HepG2 (cell line): ENCODE data around the gene OR13A1. TPM values are rescaled to one million over a fixed set of nuclear protein-coding genes. Genes with fewer than 3 reads are reported as not detected.

ENCODE experiments used
- ATAC-seq: fragments of 200-7000 bp; cut with Tn5 transposase; 3 replicates; pipeline ENCODE4 v1.9.1; 2020; ENCODE audit warnings: mild to moderate bottlenecking, moderate library complexity
- BruUV-seq: library from RNA; stranded (reverse); fragments of 400-500 nt; replicated peaks from 2 replicates; lab custom pipeline; 2021; lab: Mats Ljungman, UMichigan
- CTCF ChIA-PET: fragments of 300-600 bp; formaldehyde crosslinking; extraction: SDS; loops from one replicate; lab custom pipeline; 2021; ENCODE audit warnings: low total read pairs, inconsistent platforms, low intra/inter-chr PET ratio; lab: Yijun Ruan, JAX
- POLR2A ChIA-PET: fragments of 350-600 bp; sonication (Branson Sonifier 250); formaldehyde crosslinking; loops from one replicate; lab custom pipeline; 2020; ENCODE audit warnings: antibody characterized with exemption, inconsistent platforms; lab: Yijun Ruan, JAX
- DNase-seq: peaks from one replicate; pipeline ENCODE4 v3.0.0-alpha.2; 2015; ENCODE audit warnings: low spot score
- FAIRE-seq: peaks from 3 replicates; lab custom pipeline; 2011; peaks lifted over from hg19 to GRCh38; lab: Jason Lieb, UNC
- H2AFZ ChIP-seq: one replicate; pipeline ENCODE4 v1.6.1; 2011; ENCODE audit warnings: low read length, inconsistent platforms
- H3K27ac ChIP-seq: fragments of 300-600 bp; 3 replicates; pipeline ENCODE4 v1.8.0; 2011; ENCODE audit warnings: mixed run types, mild to moderate bottlenecking, mixed read lengths, low read length, inconsistent platforms; ENCODE audit not compliant: insufficient read depth; ENCODE audit errors: extremely low read length
- H3K27me3 ChIP-seq, 2 experiments: fragments of 200-600 bp in 1 of 2; 2 replicates in 1 of 2; 3 replicates in 1 of 2; pipeline versions ENCODE4 v1.6.0 to v1.8.0; 2011; ENCODE audit warnings: low read length in 2 of 2, mild to moderate bottlenecking in 2 of 2, moderate library complexity in 2 of 2, inconsistent platforms in 1 of 2; ENCODE audit not compliant: insufficient read depth in 2 of 2, control insufficient read depth in 1 of 2
- H3K36me3 ChIP-seq, 2 experiments: fragments of 200-600 bp in 1 of 2; replicated peaks in 1 of 2; 2 replicates in 1 of 2; 3 replicates in 1 of 2; pipeline versions ENCODE4 v1.5.1 to v1.8.0; 2011; ENCODE audit warnings: low read length in 2 of 2, inconsistent platforms in 1 of 2; ENCODE audit not compliant: insufficient read depth in 2 of 2, control insufficient read depth in 1 of 2
- H3K4me1 ChIP-seq: 2 replicates; pipeline ENCODE4 v1.5.1; 2012; ENCODE audit warnings: low read length, inconsistent platforms; ENCODE audit not compliant: insufficient read depth
- H3K4me2 ChIP-seq: 2 replicates; pipeline ENCODE4 v1.6.0; 2011; ENCODE audit warnings: low read depth, low read length, inconsistent platforms
- H3K4me3 ChIP-seq, 3 experiments: fragments of 200-600 bp in 1 of 3; sonication (generic), shearing (Covaris generic) in 1 of 3; replicated peaks in 1 of 3; 2 replicates each; pipeline ENCODE4 v1.5.1; 2011 to 2016; ENCODE audit warnings: low read length in 3 of 3, inconsistent platforms in 2 of 3, low read depth in 2 of 3, mild to moderate bottlenecking in 2 of 3, control low read depth in 1 of 3, mixed read lengths in 1 of 3; ENCODE audit not compliant: insufficient read depth in 1 of 3
- H3K79me2 ChIP-seq: one replicate; pipeline ENCODE4 v1.6.1; 2011; ENCODE audit warnings: low read length, inconsistent platforms; ENCODE audit not compliant: insufficient read depth
- H3K9ac ChIP-seq: 2 replicates; pipeline ENCODE4 v1.6.0; 2011; ENCODE audit warnings: mild to moderate bottlenecking, low read depth, low read length, inconsistent platforms; ENCODE audit not compliant: insufficient read depth
- H3K9me3 ChIP-seq: 2 replicates; pipeline ENCODE4 v1.5.1; 2012; ENCODE audit warnings: mild to moderate bottlenecking, low read length
- H4K20me1 ChIP-seq: 2 replicates; pipeline ENCODE4 v1.6.0; 2011; ENCODE audit warnings: inconsistent platforms, mild to moderate bottlenecking, low read length, moderate library complexity; ENCODE audit not compliant: insufficient read depth
- ELF1 ChIP-seq: sonication (generic); formaldehyde crosslinking; IDR thresholded peaks from 2 replicates; pipeline ENCODE4 v1.4.0; 2020; ENCODE audit warnings: missing genetic modification reagents
- REXO4 ChIP-seq: sonication (generic); formaldehyde crosslinking; IDR thresholded peaks from 2 replicates; pipeline ENCODE4 v1.8.0; 2022; ENCODE audit warnings: missing genetic modification reagents, mild to moderate bottlenecking, borderline replicate concordance
- RNF2 ChIP-seq: fragments of 450-650 bp; conservative IDR thresholded peaks from 2 replicates; pipeline ENCODE4 v1.6.1; 2016; ENCODE audit warnings: low read depth
- ZFAT ChIP-seq: sonication (generic); formaldehyde crosslinking; conservative IDR thresholded peaks from 2 replicates; pipeline ENCODE4 v1.8.1; 2023; ENCODE audit warnings: missing genetic modification reagents, inconsistent platforms
- ZNF558 ChIP-seq: sonication (generic); formaldehyde crosslinking; IDR thresholded peaks from 2 replicates; pipeline ENCODE4 v1.9.0; 2022; ENCODE audit warnings: mild to moderate bottlenecking, missing genetic modification reagents, borderline replicate concordance
- ZNF572 ChIP-seq: sonication (generic); formaldehyde crosslinking; IDR thresholded peaks from 2 replicates; pipeline ENCODE4 v1.5.1; 2020; ENCODE audit warnings: mild to moderate bottlenecking, missing genetic modification reagents
- ZNF619 ChIP-seq: sonication (generic); formaldehyde crosslinking; IDR thresholded peaks from 2 replicates; pipeline ENCODE4 v1.4.0; 2020; ENCODE audit warnings: mild to moderate bottlenecking, missing genetic modification reagents
- WGBS: methylation state at CpG from one replicate; pipeline ENCODE4 v1.1.6; 2017; ENCODE audit warnings: low lambda C conversion rate; 5-methylcytosine and 5-hydroxymethylcytosine counted together
- in situ Hi-C: cut with HindIII; loops from 2 replicates; pipeline ENCODE4 v1.10.0; 2017; ENCODE audit warnings: low pct_unique_long_range_greater_than_20kb; ENCODE audit not compliant: extremely low pct_ligation_motif_present
- intact Hi-C: fragments of 100-400 bp; cut with micrococcal nuclease; formaldehyde crosslinking; loops from one replicate; pipeline ENCODE4 v1.10.0; 2022; ENCODE audit not compliant: unreplicated experiment
- polyA plus RNA-seq, 8 experiments: library from polyadenylated mRNA; depleted of rRNA in 3 of 8; stranded (reverse) in 7 of 8; unstranded in 1 of 8; fragments of >200 nt; fragmentation: Illumina TruSeq in 4 of 8; extraction: Trizol in 4 of 8; gene quantifications; 2 replicates each; pipeline versions ENCODE4 v1.2.1 to v1.2.3, GENCODE V29; 2011 to 2016; ENCODE audit warnings: low read depth in 4 of 8, missing spikeins in 1 of 8, mixed read lengths in 1 of 8; ENCODE audit not compliant: insufficient read depth in 1 of 8
- total RNA-seq, 5 experiments: library from RNA; depleted of rRNA; stranded (reverse); fragments of >200 nt; fragmentation: Illumina TruSeq; extraction: Trizol; gene quantifications; 2 replicates each; pipeline ENCODE4 v1.2.3, GENCODE V29; 2016; ENCODE audit warnings: low read depth in 1 of 5
- TF ChIP-seq, protein P1 (sequence below): sonication (generic); formaldehyde crosslinking; IDR thresholded peaks from 2 replicates; pipeline ENCODE4 v1.5.1; 2020; ENCODE audit warnings: missing genetic modification reagents, mild to moderate bottlenecking, borderline replicate concordance
- TF ChIP-seq, protein P2 (sequence below): sonication (generic); formaldehyde crosslinking; IDR thresholded peaks from 2 replicates; pipeline ENCODE4 v1.4.0; 2020; ENCODE audit warnings: mild to moderate bottlenecking, missing genetic modification reagents
- TF ChIP-seq, protein P3 (sequence below): sonication (generic); formaldehyde crosslinking; conservative IDR thresholded peaks from 2 replicates; pipeline ENCODE4 v1.4.0; 2020; ENCODE audit warnings: mild to moderate bottlenecking, missing genetic modification reagents, moderate library complexity
- TF ChIP-seq, protein P4 (sequence below): IDR thresholded peaks from 2 replicates; pipeline ENCODE4 v1.6.1; 2016; ENCODE audit warnings: control low read depth

OR13A1 gene
- total and polyA plus RNA-seq, 2 of the 13 experiments (the other 11 are each of a cell fraction or from before 2014, with no cell fraction given) = not detected

DNA sequence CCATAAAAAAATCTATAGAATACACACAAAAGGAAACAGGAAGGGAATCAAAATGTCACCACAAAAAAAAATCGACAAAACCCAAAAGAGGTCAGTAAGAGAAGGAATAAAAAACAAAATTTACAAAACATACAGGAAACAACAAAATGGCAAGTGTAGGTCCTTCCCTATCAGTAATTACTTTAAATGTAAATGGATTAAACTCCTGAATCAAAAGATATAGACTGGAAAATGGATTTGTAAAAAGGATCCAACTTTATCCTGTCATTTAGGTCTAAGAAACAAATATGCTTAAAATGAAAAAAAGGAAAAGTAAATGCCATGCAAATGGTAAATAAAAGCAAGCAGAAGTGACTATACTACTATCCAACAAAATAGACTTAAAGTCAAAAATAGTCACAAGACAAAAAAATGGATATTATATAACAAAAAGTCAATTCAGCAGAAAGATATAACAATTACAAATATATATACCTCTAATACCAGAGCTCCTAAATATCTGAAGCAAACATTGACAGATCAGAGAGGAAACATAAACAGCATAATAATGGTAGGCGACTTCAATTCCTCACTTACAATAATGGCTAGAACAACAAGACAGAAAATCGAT is 2.0 kb downstream of the OR13A1 start:
- no peak overlapping the region for H3K9ac ChIP-seq
- CTCF ChIA-PET = no interaction called here
- H3K36me3 ChIP-seq = no peaks in the 10 kb centered on the region
- H4K20me1 ChIP-seq = no peaks in the 10 kb centered on the region
- POLR2A ChIA-PET = no interaction called here
- H3K4me3 ChIP-seq = no peak overlapping the region
- no peaks in the 10 kb centered on the region for H3K9me3 ChIP-seq
- no peaks in the 10 kb centered on the region for H3K79me2 ChIP-seq
- intact Hi-C loops (no loop called here), in situ Hi-C loops (no loop called here)
- H3K27ac ChIP-seq = no peak overlapping the region
- DNase-seq = no peak
- no peak overlapping the region for H3K4me2 ChIP-seq
- no TSS peak for BruUV-seq
- no peaks in the 10 kb centered on the region for H3K27me3 ChIP-seq
- 0% methylated on average over 3 of the region's 3 CpGs for WGBS
- ATAC-seq = no peak
- H2AFZ ChIP-seq = no peak overlapping the region
- no peaks in the 10 kb centered on the region for H3K4me1 ChIP-seq
- FAIRE-seq = no peak
- TF ChIP-seq ZNF619 (CRISPR knock-in tag) (no peak), REXO4 (CRISPR knock-in tag) (no peak), ZNF558 (CRISPR knock-in tag) (no peak), ZNF572 (CRISPR knock-in tag) (no peak), ELF1 (CRISPR knock-in tag) (no peak), RNF2 (no peak), ZFAT (CRISPR knock-in tag) (no peak)
- TF ChIP-seq, protein P1, sequence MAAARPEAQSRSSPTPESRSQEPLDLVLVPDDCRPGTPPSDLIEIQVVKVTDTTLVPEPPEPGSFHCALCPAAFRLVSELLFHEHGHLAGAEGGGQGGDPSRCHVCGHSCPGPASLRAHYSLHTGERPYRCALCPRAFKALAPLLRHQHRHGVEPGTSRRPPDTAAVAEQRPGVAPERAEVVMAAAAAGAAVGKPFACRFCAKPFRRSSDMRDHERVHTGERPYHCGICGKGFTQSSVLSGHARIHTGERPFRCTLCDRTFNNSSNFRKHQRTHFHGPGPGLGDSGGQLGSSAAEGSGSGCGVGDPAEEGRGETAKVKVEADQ = no peak
- TF ChIP-seq, protein P2, sequence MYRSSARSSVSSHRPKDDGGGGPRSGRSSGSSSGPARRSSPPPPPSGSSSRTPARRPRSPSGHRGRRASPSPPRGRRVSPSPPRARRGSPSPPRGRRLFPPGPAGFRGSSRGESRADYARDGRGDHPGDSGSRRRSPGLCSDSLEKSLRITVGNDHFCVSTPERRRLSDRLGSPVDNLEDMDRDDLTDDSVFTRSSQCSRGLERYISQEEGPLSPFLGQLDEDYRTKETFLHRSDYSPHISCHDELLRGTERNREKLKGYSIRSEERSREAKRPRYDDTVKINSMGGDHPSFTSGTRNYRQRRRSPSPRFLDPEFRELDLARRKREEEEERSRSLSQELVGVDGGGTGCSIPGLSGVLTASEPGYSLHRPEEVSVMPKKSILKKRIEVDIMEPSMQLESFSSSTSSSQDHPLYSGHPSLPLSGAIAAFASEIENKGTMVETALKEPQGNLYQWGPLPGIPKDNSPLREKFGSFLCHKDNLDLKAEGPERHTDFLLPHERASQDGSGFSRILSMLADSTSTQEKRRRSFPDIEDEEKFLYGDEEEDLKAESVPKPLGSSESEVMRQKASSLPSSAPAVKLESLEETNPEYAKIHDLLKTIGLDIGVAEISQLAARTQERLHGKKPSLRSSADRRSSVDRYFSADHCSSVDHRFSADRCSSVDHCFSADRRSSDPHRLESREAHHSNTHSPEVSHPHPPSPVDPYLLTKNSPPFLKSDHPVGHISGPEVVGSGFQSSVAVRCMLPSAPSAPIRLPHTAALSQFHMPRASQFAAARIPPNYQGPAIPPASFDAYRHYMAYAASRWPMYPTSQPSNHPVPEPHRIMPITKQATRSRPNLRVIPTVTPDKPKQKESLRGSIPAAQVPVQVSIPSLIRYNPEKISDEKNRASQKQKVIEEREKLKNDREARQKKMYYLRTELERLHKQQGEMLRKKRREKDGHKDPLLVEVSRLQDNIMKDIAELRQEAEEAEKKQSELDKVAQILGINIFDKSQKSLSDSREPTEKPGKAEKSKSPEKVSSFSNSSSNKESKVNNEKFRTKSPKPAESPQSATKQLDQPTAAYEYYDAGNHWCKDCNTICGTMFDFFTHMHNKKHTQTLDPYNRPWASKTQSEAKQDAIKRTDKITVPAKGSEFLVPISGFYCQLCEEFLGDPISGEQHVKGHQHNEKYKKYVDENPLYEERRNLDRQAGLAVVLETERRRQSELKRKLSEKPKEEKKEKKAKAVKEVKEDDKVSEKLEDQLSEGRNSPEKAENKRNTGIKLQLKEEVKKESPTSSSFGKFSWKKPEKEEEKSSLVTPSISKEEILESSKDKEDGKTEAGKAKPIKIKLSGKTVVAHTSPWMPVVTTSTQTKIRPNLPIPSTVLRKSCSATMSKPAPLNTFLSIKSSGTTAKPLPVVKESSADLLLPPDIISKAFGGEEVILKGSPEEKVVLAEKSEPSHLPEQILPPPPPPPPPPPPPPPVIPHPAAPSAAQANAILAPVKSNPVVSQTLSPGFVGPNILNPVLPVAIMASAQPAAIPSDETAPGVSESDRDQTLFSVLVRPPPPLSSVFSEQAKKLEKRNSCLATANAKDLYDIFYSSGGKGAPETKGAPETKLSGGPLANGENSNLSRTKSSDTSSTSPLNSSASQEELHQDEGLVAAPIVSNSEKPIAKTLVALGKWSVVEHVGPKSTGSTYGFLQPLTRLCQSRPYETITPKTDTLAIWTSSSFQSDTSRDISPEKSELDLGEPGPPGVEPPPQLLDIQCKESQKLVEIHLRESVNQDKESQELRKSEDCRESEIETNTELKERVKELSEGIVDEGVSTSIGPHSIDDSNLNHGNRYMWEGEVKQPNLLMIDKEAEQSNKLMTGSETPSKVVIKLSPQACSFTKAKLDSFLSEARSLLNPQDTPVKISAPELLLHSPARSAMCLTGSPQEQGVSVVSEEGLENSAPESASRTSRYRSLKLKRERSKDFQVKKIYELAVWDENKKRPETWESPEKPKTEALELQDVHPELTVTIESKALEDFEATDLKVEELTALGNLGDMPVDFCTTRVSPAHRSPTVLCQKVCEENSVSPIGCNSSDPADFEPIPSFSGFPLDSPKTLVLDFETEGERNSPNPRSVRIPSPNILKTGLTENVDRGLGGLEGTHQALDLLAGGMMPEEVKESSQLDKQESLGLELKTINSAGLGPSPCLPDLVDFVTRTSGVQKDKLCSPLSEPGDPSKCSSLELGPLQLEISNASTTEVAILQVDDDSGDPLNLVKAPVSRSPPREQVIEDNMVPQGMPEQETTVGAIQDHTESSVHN (CRISPR knock-in tag) = no peak
- TF ChIP-seq, protein P3, sequence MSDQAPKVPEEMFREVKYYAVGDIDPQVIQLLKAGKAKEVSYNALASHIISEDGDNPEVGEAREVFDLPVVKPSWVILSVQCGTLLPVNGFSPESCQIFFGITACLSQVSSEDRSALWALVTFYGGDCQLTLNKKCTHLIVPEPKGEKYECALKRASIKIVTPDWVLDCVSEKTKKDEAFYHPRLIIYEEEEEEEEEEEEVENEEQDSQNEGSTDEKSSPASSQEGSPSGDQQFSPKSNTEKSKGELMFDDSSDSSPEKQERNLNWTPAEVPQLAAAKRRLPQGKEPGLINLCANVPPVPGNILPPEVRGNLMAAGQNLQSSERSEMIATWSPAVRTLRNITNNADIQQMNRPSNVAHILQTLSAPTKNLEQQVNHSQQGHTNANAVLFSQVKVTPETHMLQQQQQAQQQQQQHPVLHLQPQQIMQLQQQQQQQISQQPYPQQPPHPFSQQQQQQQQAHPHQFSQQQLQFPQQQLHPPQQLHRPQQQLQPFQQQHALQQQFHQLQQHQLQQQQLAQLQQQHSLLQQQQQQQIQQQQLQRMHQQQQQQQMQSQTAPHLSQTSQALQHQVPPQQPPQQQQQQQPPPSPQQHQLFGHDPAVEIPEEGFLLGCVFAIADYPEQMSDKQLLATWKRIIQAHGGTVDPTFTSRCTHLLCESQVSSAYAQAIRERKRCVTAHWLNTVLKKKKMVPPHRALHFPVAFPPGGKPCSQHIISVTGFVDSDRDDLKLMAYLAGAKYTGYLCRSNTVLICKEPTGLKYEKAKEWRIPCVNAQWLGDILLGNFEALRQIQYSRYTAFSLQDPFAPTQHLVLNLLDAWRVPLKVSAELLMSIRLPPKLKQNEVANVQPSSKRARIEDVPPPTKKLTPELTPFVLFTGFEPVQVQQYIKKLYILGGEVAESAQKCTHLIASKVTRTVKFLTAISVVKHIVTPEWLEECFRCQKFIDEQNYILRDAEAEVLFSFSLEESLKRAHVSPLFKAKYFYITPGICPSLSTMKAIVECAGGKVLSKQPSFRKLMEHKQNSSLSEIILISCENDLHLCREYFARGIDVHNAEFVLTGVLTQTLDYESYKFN (CRISPR knock-in tag) = no peak
- TF ChIP-seq, protein P4, sequence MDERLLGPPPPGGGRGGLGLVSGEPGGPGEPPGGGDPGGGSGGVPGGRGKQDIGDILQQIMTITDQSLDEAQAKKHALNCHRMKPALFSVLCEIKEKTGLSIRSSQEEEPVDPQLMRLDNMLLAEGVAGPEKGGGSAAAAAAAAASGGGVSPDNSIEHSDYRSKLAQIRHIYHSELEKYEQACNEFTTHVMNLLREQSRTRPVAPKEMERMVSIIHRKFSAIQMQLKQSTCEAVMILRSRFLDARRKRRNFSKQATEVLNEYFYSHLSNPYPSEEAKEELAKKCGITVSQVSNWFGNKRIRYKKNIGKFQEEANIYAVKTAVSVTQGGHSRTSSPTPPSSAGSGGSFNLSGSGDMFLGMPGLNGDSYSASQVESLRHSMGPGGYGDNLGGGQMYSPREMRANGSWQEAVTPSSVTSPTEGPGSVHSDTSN = no peak
